Parathyroid adenoma (tissue), 2 donors: ENCODE data around the gene KNDC1.

Experiments
- H2AFZ ChIP-seq: fragments of 300-600 bp; sonication (generic); one replicate; pipeline ENCODE4 v1.7.0; 2017; ENCODE audit warnings: antibody characterized with exemption, mild to moderate bottlenecking
- H3K27ac ChIP-seq: fragments of 300-600 bp; sonication (generic); one replicate; pipeline ENCODE4 v1.7.0; 2017
- H3K27me3 ChIP-seq: fragments of 300-600 bp; sonication (generic); one replicate; pipeline ENCODE4 v1.7.0; 2017; ENCODE audit warnings: low read length; ENCODE audit not compliant: control insufficient read depth, insufficient read depth
- H3K36me3 ChIP-seq: fragments of 300-600 bp; sonication (generic); one replicate; pipeline ENCODE4 v1.7.0; 2017; ENCODE audit warnings: low read length; ENCODE audit not compliant: control insufficient read depth, insufficient read depth
- H3K4me1 ChIP-seq: fragments of 300-600 bp; sonication (generic); one replicate; pipeline ENCODE4 v1.7.0; 2017; ENCODE audit warnings: control low read depth
- H3K4me2 ChIP-seq: fragments of 300-600 bp; sonication (generic); one replicate; pipeline ENCODE4 v1.7.0; 2017; ENCODE audit warnings: low read length
- H3K4me3 ChIP-seq: fragments of 300-600 bp; sonication (generic); one replicate; pipeline ENCODE4 v1.7.0; 2017; ENCODE audit warnings: low read depth, low read length
- H3K79me2 ChIP-seq: fragments of 300-600 bp; sonication (generic); one replicate; pipeline ENCODE4 v1.7.0; 2017; ENCODE audit warnings: control low read depth
- H3K9ac ChIP-seq: fragments of 300-600 bp; sonication (generic); one replicate; pipeline ENCODE4 v1.7.0; 2017; ENCODE audit warnings: mild to moderate bottlenecking
- H3K9me3 ChIP-seq: fragments of 300-600 bp; sonication (generic); one replicate; pipeline ENCODE4 v1.7.0; 2017; ENCODE audit warnings: low read length; ENCODE audit not compliant: control insufficient read depth
- CTCF ChIP-seq: fragments of 300-600 bp; sonication (generic); IDR thresholded peaks from one replicate; pipeline ENCODE4 v1.7.0; 2017; ENCODE audit warnings: antibody characterized with exemption, mild to moderate bottlenecking
- donor health status: primary hyperparathyroidism.

The KNDC1 gene

GRCh38 chr10:133270773-133271297 is 110.8 kb downstream of the KNDC1 start:
- H2AFZ ChIP-seq, result no peak overlapping the region
- H3K9me3 ChIP-seq, result no peaks in the 10 kb centered on the region
- no peak overlapping the region for H3K9ac ChIP-seq
- H3K4me2 ChIP-seq, result no peak overlapping the region
- no peaks in the 10 kb centered on the region for H3K27me3 ChIP-seq
- no peaks in the 10 kb centered on the region for H3K4me1 ChIP-seq
- no peaks in the 10 kb centered on the region for H3K36me3 ChIP-seq
- no peaks in the 10 kb centered on the region for H3K79me2 ChIP-seq
- no peak overlapping the region for H3K27ac ChIP-seq
- H3K4me3 ChIP-seq, result no peak overlapping the region
- no peak for TF ChIP-seq CTCF

DNA sequence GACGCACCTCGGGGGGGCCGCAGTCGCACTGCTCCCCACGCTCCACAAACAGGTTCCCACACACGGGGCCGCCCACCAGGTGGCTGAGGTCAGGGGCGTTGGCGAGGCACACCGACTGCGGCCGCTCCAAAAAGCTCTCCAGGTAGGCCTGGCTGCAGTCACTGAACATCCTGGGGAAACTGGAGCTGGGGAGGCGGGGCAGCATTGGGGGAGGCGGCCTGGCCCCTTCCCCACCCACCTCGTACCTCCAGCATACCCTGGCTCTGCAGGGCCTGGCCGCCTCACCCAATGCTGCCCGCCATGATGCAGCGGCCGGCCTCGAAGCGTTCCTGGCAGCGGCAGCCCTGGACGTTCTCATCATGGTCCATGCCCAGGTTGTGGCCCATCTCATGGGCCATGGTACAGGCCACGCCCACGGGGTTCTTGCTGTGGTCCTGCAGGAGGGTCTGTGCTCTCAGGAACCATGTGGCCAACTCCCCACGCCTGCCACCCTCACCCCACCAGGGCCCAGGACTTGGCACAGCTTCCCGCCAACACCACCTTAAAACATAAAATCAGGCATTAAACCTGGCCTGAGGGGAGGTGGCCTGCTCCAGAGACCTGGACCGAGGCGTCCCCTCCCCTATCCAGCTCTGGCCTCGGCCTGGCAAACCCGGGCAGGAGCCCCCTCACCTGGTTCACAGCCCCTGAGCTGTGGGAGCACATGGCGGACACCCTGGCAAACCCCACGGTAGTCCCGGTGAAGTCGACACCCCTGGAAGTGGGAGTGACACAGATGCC is 111.7 kb downstream of the KNDC1 start:
- no peaks in the 10 kb centered on the region for H3K9me3 ChIP-seq
- H3K4me1 ChIP-seq, result peaks cover 3% of the 10 kb centered on the region
- H3K36me3 ChIP-seq, result no peaks in the 10 kb centered on the region
- no peak overlapping the region for H3K9ac ChIP-seq
- no peaks in the 10 kb centered on the region for H3K79me2 ChIP-seq
- no peak overlapping the region for H3K4me2 ChIP-seq
- H2AFZ ChIP-seq, result no peak overlapping the region
- no peak overlapping the region for H3K4me3 ChIP-seq
- TF ChIP-seq CTCF, result no peak
- H3K27me3 ChIP-seq, result no peaks in the 10 kb centered on the region
- H3K27ac ChIP-seq, result no peak overlapping the region

- no peak overlapping the region for H3K9ac ChIP-seq
- H3K27me3 ChIP-seq, result no peaks in the 10 kb centered on the region
- H3K4me1 ChIP-seq, result peaks cover 3% of the 10 kb centered on the region
- H3K27ac ChIP-seq, result no peak overlapping the region
- no peaks in the 10 kb centered on the region for H3K9me3 ChIP-seq
- TF ChIP-seq CTCF, result no peak
- H2AFZ ChIP-seq, result no peak overlapping the region
- H3K79me2 ChIP-seq, result no peaks in the 10 kb centered on the region
- no peaks in the 10 kb centered on the region for H3K36me3 ChIP-seq
- H3K4me2 ChIP-seq, result no peak overlapping the region
- no peak overlapping the region for H3K4me3 ChIP-seq
Measured at GRCh38 chr10:133272301-133272963, 112.4 kb downstream of the KNDC1 start.

- H3K27me3 ChIP-seq, result no peaks in the 10 kb centered on the region
- no peak for TF ChIP-seq CTCF
- no peaks in the 10 kb centered on the region for H3K9me3 ChIP-seq
- no peak overlapping the region for H2AFZ ChIP-seq
- H3K4me1 ChIP-seq, result peaks cover 3% of the 10 kb centered on the region
- H3K79me2 ChIP-seq, result no peaks in the 10 kb centered on the region
- no peaks in the 10 kb centered on the region for H3K36me3 ChIP-seq
- no peak overlapping the region for H3K27ac ChIP-seq
- no peak overlapping the region for H3K9ac ChIP-seq
- H3K4me3 ChIP-seq, result no peak overlapping the region
- H3K4me2 ChIP-seq, result no peak overlapping the region
Measured at GRCh38 chr10:133272964-133273420, 113.0 kb downstream of the KNDC1 start.
